ENCODE results near the gene PRICKLE4. TPM values are rescaled to one million over a fixed set of nuclear protein-coding genes. Genes with fewer than 3 reads are reported as not detected.

Gene PRICKLE4
- total RNA-seq, 1 experiment from 2014 or later, result 0.12 TPM

Other genes with a start within 250 kb of the PRICKLE4 start
- gene FOXP4, start 234.4 kb upstream of the PRICKLE4 start, total RNA-seq (2014; rRNA removed; shearing (Covaris generic)), result 3.1 and 4.7 TPM in 2 replicates
- gene MDFI, start 142.3 kb upstream of the PRICKLE4 start, total RNA-seq (2014; rRNA removed; shearing (Covaris generic)), result 2.6 and 5.0 TPM in 2 replicates
- gene TFEB, start 45.2 kb upstream of the PRICKLE4 start, total RNA-seq (2014; rRNA removed; shearing (Covaris generic)), result 11.7 and 11.8 TPM in 2 replicates
- gene PGC, start 33.4 kb upstream of the PRICKLE4 start, total RNA-seq (2014; rRNA removed; shearing (Covaris generic)), result not detected in 2 replicates
- gene FRS3, start 882 bp upstream of the PRICKLE4 start, total RNA-seq (2014; rRNA removed; shearing (Covaris generic)), result 1.2 and 2.3 TPM in 2 replicates
- 228 and 261 TPM in 2 replicates for gene TOMM6, start 6.9 kb downstream of the PRICKLE4 start, total RNA-seq (2014; rRNA removed; shearing (Covaris generic))
- gene USP49, start 114.6 kb downstream of the PRICKLE4 start, total RNA-seq (2014; rRNA removed; shearing (Covaris generic)), result 0.60 and 1.3 TPM in 2 replicates
- 22.7 and 24.2 TPM in 2 replicates for gene MED20, start 140.4 kb downstream of the PRICKLE4 start, total RNA-seq (2014; rRNA removed; shearing (Covaris generic))
- gene BYSL, start 140.7 kb downstream of the PRICKLE4 start, total RNA-seq (2014; rRNA removed; shearing (Covaris generic)), result 17.6 and 22.3 TPM in 2 replicates
- 36.5 and 47.7 TPM in 2 replicates for gene CCND3, start 161.0 kb downstream of the PRICKLE4 start, total RNA-seq (2014; rRNA removed; shearing (Covaris generic))